Activated T-helper 17 cell treated with anti-CD3 and anti-CD28 coated beads, Interleukin-2, amount 50 U/mL, for 72 hours (primary cell): ENCODE results near the gene EPSTI1. TPM values are rescaled to one million over a fixed set of nuclear protein-coding genes. Genes with fewer than 3 reads are reported as not detected.

Experiments used
- ATAC-seq: fragments of 150-1000 bp; cut with Tn5 transposase; replicated peaks from 2 replicates; pipeline ENCODE4 v1.10.0; 2021; ENCODE audit warnings: mild to moderate bottlenecking, moderate library complexity
- H3K27ac Mint-ChIP-seq: one replicate; pipeline ENCODE4 v1.8.0; 2022; ENCODE audit warnings: mixed read lengths
- H3K27me3 Mint-ChIP-seq: one replicate; pipeline ENCODE4 v1.8.0; 2022; ENCODE audit warnings: mixed read lengths
- H3K36me3 Mint-ChIP-seq: one replicate; pipeline ENCODE4 v1.8.0; 2022; ENCODE audit warnings: low read depth, mild to moderate bottlenecking, mixed read lengths
- H3K4me1 Mint-ChIP-seq: one replicate; pipeline ENCODE4 v1.8.0; 2022; ENCODE audit warnings: mixed read lengths
- H3K4me3 Mint-ChIP-seq: one replicate; pipeline ENCODE4 v1.8.0; 2022; ENCODE audit warnings: mild to moderate bottlenecking, mixed read lengths
- H3K9me3 Mint-ChIP-seq: one replicate; pipeline ENCODE4 v1.8.0; 2022; ENCODE audit warnings: mixed read lengths
- total RNA-seq, 2 donors: library from RNA; stranded (reverse); gene quantifications; one replicate each; pipeline ENCODE4 v1.2.3, GENCODE V29; 2022

EPSTI1 gene
- total RNA-seq, 2 donors from 2014 or later: 13.6 to 18.1 TPM

DNA sequence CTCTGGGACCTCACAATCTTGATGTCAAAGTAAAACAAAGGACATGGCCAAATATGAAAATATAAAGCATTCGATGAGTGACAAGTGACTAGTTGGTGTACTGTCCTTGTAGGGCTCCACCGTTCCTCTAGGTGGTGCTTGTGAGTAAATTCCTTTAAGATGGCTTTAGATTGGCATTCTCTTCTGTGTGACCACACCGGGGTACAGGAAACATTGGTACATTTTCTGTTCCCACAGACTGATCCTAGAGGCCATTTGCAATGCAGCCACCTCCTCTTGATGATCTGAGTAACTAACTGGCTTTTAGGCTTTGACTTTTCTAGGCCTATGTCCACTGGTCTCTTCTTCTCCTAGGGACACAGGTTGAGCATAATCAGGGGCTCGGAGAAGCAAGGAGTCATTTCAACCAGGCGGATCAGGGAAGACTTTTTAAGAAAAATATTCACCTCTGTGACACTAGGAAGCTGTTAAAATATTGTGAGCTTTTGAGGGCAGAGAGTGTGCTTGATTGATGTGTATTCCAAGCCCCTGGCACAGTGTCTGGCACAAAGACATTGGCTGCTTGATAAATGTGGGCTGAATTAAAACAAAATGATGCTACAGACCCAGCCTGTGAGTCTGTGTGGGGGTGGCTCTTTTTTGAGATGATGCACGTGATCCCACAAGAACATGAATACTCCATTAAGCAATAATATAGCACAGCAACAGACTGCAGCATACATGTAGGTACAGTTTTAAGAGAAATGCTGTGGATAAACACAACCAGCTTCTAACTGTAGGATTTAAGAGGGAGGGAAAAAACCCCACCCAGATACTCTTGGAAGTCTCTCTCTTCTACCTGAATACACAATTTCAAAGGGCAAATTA is 21.0 kb downstream of the EPSTI1 start:
- Mint-ChIP-seq H3K27me3 (no peaks in the 10 kb centered on the region), H3K4me3 (no peak overlapping the region), H3K4me1 (peaks cover 14% of the 10 kb centered on the region), H3K36me3 (peaks cover 39% of the 10 kb centered on the region), H3K27ac (no peak overlapping the region), H3K9me3 (no peaks in the 10 kb centered on the region)
- ATAC-seq: peak; percentile 75

DNA sequence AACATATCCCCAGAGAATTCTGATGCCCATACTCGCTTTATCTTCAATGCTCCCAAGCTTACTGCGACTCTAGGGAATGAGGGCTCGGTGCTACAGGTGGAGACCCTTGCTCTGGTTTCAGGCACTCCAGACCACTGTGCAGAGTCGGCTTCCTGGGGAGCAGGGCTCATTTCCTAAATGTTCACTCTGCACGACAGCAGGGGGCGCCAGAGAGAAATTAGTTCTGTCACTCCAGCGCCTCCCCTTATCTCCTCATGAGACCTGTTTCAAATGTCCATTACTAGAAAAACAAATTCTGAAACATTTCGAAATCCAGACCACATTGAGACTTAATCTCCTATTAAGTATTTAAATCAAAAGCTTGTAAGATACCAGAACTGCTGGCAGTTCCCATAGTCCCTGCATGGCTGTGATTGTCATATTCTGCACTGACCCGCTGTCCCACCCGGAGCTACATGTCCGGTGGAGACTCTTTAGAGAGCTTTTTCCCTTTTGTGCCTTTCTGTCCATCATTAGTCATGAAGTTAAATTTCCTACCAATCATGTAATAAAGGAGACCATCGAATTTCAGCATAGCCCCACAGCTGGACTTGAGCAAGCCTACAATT is 22.4 kb downstream of the EPSTI1 start:
- peak; percentile 80 for ATAC-seq
- peak overlapping the region; percentile 52 for H3K27ac Mint-ChIP-seq
- H3K4me1 Mint-ChIP-seq: peaks cover 14% of the 10 kb centered on the region
- peaks cover 44% of the 10 kb centered on the region for H3K36me3 Mint-ChIP-seq
- no peaks in the 10 kb centered on the region for H3K27me3 Mint-ChIP-seq
- no peak overlapping the region for H3K4me3 Mint-ChIP-seq
- no peaks in the 10 kb centered on the region for H3K9me3 Mint-ChIP-seq

DNA sequence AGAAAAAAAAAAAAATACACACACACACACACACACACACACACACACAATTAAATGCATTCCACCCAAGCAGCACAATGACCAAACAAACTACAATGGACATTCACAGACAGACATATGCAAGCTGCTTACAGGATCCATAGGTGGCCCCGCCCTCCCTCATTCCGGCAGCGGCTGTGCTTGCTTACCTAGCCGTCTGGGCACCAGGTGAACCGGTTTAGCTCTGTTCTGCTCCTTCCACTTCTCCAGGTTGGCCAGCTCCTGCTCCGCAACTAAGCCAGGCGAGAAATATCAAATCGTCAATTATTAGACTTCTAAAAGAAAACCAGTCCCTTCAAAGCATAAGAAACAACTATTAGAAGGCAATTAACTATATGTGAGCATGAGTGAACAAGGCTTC is 23.1 kb downstream of the EPSTI1 start:
- Mint-ChIP-seq H3K4me3 (no peak overlapping the region), H3K27me3 (no peaks in the 10 kb centered on the region), H3K36me3 (peaks cover 47% of the 10 kb centered on the region), H3K4me1 (peaks cover 14% of the 10 kb centered on the region), H3K27ac (no peak overlapping the region), H3K9me3 (no peaks in the 10 kb centered on the region)
- no peak for ATAC-seq

DNA sequence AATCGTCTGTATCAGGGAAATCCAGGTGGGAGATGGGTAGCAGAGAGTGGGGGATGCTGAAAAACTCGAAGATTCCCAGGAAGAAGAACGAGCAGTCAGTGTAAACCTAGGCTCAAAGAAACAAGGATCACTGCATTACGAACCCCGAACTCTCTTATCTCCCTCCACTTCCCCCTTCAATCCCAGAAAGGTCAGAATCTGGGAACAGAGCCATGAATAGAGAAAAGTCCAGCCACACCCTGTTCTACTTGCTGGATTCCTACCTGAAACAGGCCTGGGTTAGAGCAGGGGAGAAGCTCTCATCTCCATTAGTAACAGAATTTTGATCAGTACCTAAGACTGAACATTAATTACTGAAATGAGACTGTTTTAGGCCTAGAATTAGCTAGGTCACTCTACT is 24.4 kb downstream of the EPSTI1 start:
- H3K4me3 Mint-ChIP-seq: no peak overlapping the region
- H3K27me3 Mint-ChIP-seq: no peaks in the 10 kb centered on the region
- ATAC-seq: no peak
- no peak overlapping the region for H3K27ac Mint-ChIP-seq
- H3K4me1 Mint-ChIP-seq: peaks cover 14% of the 10 kb centered on the region
- peaks cover 59% of the 10 kb centered on the region for H3K36me3 Mint-ChIP-seq
- H3K9me3 Mint-ChIP-seq: no peaks in the 10 kb centered on the region

DNA sequence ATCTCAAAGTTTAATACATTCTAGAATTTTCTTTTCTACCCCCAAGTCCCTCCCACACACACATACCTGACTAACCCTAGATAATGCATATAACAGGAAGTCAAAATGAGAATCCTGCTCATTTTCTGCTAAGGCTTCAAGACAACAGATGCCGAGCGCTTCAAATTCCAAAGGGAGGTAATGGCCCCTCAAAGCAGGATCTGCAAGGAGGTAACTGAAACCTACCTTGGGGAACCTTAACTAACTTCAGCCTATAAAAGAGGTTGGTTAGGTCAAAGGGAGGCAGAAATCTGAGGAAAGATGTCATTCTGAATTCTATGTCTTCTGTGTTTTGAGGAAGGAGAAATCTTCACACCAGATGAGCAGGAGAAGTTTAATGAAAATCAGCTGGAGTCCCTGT is 26.8 kb downstream of the EPSTI1 start:
- Mint-ChIP-seq H3K27me3 (no peaks in the 10 kb centered on the region), H3K27ac (no peak overlapping the region), H3K9me3 (no peaks in the 10 kb centered on the region), H3K4me1 (peaks cover 5% of the 10 kb centered on the region), H3K36me3 (peaks cover 75% of the 10 kb centered on the region), H3K4me3 (no peak overlapping the region)
- ATAC-seq: no peak

DNA sequence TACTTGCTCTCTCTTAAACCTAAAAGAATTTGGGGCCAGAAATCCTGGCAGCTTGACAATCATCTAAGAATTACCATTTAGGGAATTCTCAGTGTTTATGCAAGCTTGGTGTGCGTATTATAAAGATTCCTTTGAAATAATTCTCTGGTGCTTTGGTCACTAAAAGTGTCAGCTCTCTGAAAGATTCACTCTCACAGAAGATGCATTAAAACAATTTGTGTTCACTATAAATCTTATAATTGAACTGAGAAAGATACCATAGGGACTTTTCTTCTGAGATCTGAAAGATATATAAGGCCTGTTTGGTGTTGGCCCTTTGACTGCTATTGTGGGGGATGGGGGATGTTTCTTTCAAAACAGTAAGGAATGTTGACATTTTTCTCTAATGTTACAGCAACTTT is 27.3 kb downstream of the EPSTI1 start:
- H3K27me3 Mint-ChIP-seq: no peaks in the 10 kb centered on the region
- H3K4me3 Mint-ChIP-seq: no peak overlapping the region
- H3K9me3 Mint-ChIP-seq: no peaks in the 10 kb centered on the region
- H3K4me1 Mint-ChIP-seq: peaks cover 5% of the 10 kb centered on the region
- H3K36me3 Mint-ChIP-seq: peaks cover 76% of the 10 kb centered on the region
- ATAC-seq: no peak
- no peak overlapping the region for H3K27ac Mint-ChIP-seq

DNA sequence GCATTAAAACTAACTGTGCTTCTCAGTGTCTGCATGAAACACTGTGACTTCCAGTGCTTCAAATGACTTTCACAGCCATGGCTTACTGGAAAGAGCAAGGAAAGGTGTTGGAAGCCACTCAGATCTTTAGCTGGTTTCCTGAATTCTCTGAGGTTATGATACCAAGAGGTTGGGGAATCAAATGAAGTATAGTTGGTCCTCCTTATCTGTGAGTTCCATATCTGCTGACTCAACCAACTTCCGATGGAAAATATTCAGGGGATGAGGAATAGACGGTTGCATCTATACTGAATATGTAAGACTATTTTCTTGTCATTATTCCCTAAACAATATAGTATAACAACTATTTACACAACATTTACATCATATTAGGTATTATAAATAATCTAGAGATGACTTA is 32.4 kb downstream of the EPSTI1 start:
- H3K36me3 Mint-ChIP-seq: peaks cover 95% of the 10 kb centered on the region
- no peak for ATAC-seq

DNA sequence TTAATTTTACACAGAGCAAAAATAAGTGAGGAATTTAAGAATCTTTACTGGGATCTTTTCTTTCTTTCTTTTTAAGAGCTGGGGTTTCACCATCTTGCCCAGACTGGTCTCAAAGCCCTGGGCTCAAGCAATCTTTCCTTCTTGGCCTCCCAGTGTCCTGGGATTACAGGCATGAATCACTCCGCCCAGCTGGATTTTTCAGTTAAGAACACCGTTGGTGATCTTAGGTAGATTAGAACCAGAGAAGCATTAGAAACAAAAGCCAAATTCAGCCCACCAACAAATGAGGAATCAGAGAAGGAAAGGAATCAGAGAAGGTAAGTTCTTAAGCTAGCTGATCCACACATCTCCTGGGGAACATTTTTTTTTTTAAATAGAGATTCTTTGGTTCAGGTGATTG is 34.2 kb downstream of the EPSTI1 start:
- Mint-ChIP-seq H3K27me3 (no peaks in the 10 kb centered on the region), H3K27ac (no peak overlapping the region), H3K4me1 (no peaks in the 10 kb centered on the region), H3K4me3 (no peak overlapping the region), H3K36me3 (peaks cover 97% of the 10 kb centered on the region), H3K9me3 (no peaks in the 10 kb centered on the region)
- no peak for ATAC-seq

More for the DNA sequence above, 32.4 kb downstream of the EPSTI1 start:
- no peaks in the 10 kb centered on the region for H3K9me3 Mint-ChIP-seq
- no peak overlapping the region for H3K27ac Mint-ChIP-seq
- no peak overlapping the region for H3K4me3 Mint-ChIP-seq
- H3K27me3 Mint-ChIP-seq: no peaks in the 10 kb centered on the region
- H3K4me1 Mint-ChIP-seq: no peaks in the 10 kb centered on the region

DNA sequence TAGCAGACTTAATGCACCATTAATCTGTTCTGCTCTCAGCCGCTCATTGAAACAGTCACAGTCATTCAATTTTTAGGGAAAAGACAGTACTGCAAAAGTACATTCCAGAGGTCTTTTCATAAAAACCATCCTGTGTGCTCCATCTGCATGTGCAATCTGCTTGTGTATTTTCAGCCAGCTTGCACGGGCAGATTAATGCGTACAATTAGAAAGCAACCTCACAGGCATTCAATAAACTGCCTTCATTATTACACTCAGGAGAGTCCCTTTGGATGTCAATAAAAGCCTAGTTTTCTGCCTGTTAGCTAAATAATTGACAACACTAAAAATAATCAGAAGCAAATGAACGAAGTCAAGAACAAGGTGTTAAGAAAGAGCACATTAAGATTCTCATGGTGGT is 41.9 kb downstream of the EPSTI1 start:
- Mint-ChIP-seq H3K36me3 (peaks cover 99% of the 10 kb centered on the region), H3K27me3 (no peaks in the 10 kb centered on the region), H3K4me3 (no peak overlapping the region), H3K27ac (no peak overlapping the region), H3K4me1 (no peaks in the 10 kb centered on the region), H3K9me3 (no peaks in the 10 kb centered on the region)
- ATAC-seq: no peak

DNA sequence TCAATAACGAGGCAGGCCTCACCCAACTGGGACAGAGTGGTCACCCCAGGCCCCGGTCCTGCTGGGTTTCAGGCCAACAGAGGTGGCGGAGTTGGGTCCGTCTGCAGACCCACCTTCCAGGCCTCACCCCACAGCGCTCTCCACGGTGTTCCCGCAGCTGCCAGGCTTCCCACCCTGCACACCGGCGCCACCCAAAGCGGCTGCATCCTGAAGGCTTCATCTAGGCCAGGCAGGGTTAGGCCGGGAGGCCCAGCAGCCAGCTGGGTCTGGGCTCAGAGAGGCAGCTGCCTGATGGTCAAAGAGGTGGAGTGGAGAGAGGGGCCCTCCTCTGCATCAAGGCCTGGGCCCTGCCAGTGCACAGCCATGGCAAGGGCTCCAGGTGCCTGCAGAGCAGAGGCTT is 44.1 kb downstream of the EPSTI1 start:
- Mint-ChIP-seq H3K36me3 (peaks cover 99% of the 10 kb centered on the region), H3K27me3 (no peaks in the 10 kb centered on the region), H3K9me3 (peaks cover 4% of the 10 kb centered on the region), H3K4me3 (no peak overlapping the region), H3K27ac (no peak overlapping the region), H3K4me1 (peaks cover 4% of the 10 kb centered on the region)
- ATAC-seq: no peak

DNA sequence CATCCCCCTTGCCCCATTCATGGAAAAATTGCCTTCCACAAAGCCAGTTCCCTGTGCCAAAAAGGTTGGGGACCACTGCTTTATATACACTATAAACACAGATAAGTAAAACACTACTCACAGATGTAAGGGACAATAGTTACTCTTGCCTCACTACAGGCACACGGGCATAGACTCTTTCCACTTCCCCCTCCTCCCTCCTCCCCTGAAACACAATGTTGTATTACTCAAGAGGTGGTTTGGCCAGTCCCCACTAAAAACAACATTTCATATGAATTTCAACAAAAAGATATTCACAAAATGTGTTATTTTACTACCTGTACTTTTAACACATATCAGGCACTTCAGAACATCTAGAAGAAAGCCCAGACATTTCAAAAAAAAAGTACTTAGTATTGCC is 45.1 kb downstream of the EPSTI1 start:
- peaks cover 4% of the 10 kb centered on the region for H3K9me3 Mint-ChIP-seq
- H3K36me3 Mint-ChIP-seq: peaks cover 92% of the 10 kb centered on the region
- peaks cover 4% of the 10 kb centered on the region for H3K4me1 Mint-ChIP-seq
- ATAC-seq: no peak
- H3K27me3 Mint-ChIP-seq: no peaks in the 10 kb centered on the region
- no peak overlapping the region for H3K27ac Mint-ChIP-seq
- no peak overlapping the region for H3K4me3 Mint-ChIP-seq

DNA sequence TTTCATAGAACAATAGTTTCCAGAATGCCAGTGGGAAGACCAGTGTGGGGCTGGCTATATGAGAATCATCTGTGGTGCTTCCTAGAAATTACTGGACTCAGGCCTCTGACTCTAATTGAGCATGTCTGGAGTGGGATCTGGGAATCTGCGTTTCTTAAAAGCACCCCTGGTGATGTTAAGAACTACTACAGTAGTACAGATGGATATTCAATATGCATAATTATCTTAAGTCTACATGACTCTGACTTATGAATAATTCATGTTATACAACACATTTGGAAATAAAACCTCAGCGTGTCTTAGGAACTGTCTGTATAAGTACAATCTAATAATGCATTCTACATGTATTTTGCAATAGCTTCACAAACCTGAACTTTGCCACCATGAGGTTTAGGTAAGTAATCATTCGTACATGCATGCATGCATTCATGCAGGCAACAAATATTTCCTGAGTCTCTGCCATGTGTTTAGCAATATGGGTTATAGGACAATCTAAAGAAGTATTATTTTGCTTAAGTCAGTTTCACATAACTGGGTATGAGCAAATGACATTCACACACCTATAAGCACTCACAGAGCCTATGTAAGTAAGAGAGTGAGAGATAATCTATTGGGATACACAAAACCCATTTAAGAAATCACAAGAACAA is 62.0 kb downstream of the EPSTI1 start:
- Mint-ChIP-seq H3K27ac (no peak overlapping the region), H3K36me3 (peaks cover 55% of the 10 kb centered on the region), H3K9me3 (no peaks in the 10 kb centered on the region), H3K4me1 (peaks cover 6% of the 10 kb centered on the region), H3K4me3 (no peak overlapping the region), H3K27me3 (no peaks in the 10 kb centered on the region)
- ATAC-seq: no peak

DNA sequence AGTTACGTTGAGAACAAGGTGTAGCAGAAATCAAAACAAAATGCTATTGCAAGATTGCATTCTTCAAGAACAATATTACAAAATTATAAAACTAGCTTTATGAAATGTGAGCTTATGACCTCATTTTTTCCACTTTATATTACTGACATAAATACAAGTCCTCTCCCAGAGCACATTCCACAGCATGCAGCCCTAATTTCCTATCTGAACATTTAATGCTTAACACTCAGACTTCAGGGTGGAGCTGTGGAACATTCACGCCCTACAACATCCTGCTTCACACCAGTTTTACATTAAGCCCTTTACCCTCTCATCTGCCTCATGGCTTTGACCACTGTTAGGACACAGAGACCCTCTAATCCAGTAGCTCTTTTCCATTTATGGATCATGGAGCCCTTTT is 65.5 kb downstream of the EPSTI1 start:
- H3K27me3 Mint-ChIP-seq: no peaks in the 10 kb centered on the region
- H3K4me3 Mint-ChIP-seq: no peak overlapping the region
- peaks cover 4% of the 10 kb centered on the region for H3K4me1 Mint-ChIP-seq
- no peak for ATAC-seq
- H3K9me3 Mint-ChIP-seq: no peaks in the 10 kb centered on the region
- peaks cover 56% of the 10 kb centered on the region for H3K36me3 Mint-ChIP-seq
- peak overlapping the region; percentile 10 for H3K27ac Mint-ChIP-seq

DNA sequence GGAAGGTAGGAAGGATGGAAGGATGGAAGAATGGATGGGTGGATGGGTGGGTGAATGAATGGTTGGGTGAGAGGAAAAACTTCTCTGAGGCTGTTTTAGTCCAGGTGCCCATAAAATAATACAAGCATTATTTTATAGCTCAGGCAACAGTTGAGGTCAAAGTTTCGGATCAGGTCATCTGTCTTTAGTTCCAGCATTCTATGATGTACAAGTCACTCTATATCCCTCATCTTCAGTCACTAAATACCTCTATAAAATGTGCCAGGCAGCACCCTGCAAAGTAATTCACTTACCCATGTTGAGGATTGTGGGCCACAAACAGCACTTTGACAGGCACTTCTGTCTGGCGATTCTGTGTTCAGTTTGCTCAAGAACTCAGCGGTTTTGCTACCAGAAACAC is 66.0 kb downstream of the EPSTI1 start:
- H3K4me3 Mint-ChIP-seq: no peak overlapping the region
- no peaks in the 10 kb centered on the region for H3K27me3 Mint-ChIP-seq
- no peaks in the 10 kb centered on the region for H3K9me3 Mint-ChIP-seq
- H3K27ac Mint-ChIP-seq: peak overlapping the region; percentile 35
- peaks cover 9% of the 10 kb centered on the region for H3K4me1 Mint-ChIP-seq
- no peak for ATAC-seq
- peaks cover 61% of the 10 kb centered on the region for H3K36me3 Mint-ChIP-seq

DNA sequence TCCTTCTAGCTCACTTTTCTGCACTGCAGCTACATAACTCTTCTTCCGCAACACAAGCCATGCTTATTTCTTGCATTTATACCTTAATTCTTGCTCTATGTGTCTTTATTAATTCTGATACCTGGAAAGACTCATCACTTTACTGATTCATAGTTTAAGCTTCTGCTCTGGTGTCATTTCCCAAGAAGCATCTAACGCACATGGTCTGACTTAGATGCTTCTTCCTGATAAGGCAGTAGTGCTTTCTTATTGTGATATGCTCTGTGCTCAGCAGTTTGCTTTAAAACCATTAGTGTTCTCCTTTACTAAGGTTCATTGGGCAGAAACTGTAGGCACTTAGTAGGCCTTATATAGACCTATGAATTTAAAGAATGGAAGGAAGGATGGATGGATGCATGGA is 66.4 kb downstream of the EPSTI1 start:
- Mint-ChIP-seq H3K4me1 (peaks cover 9% of the 10 kb centered on the region), H3K27me3 (no peaks in the 10 kb centered on the region), H3K4me3 (no peak overlapping the region), H3K27ac (peak overlapping the region; percentile 35), H3K9me3 (no peaks in the 10 kb centered on the region), H3K36me3 (peaks cover 65% of the 10 kb centered on the region)
- no peak for ATAC-seq
